Measurements from ENCODE around the gene TAS2R40.

- TF ChIP-seq, protein P1, sequence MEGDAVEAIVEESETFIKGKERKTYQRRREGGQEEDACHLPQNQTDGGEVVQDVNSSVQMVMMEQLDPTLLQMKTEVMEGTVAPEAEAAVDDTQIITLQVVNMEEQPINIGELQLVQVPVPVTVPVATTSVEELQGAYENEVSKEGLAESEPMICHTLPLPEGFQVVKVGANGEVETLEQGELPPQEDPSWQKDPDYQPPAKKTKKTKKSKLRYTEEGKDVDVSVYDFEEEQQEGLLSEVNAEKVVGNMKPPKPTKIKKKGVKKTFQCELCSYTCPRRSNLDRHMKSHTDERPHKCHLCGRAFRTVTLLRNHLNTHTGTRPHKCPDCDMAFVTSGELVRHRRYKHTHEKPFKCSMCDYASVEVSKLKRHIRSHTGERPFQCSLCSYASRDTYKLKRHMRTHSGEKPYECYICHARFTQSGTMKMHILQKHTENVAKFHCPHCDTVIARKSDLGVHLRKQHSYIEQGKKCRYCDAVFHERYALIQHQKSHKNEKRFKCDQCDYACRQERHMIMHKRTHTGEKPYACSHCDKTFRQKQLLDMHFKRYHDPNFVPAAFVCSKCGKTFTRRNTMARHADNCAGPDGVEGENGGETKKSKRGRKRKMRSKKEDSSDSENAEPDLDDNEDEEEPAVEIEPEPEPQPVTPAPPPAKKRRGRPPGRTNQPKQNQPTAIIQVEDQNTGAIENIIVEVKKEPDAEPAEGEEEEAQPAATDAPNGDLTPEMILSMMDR (IDR thresholded peaks at IDR 0.05) = no peak
- TF ChIP-seq POLR2AphosphoS5 (IDR thresholded peaks at IDR 0.05) (no peak), POLR2A (IDR thresholded peaks at IDR 0.05) (no peak), EP300 (IDR thresholded peaks at IDR 0.05) (no peak)
These were observed 34.5 kb downstream of the TAS2R40 start for GRCh38 chr7:143256325-143256724.

All from gastroesophageal sphincter (tissue), 3 donors.